ENCODE data around the gene DENND4B.

Gene DENND4B

GRCh38 chr1:153938996-153939395 is 7.5 kb downstream of the DENND4B start:
- DNase-seq (ENCODE audit: low spot score) (no peak), ATAC-seq (ENCODE audit: low read depth) (no peak)
- no peaks in the 10 kb centered on the region for H3K4me1 ChIP-seq (ENCODE audit: insufficient read depth, poor library complexity, severe bottlenecking)
- no peak for TF ChIP-seq CTCF (IDR thresholded peaks at IDR 0.05; ENCODE audit: poor library complexity, severe bottlenecking)
- H3K36me3 ChIP-seq (ENCODE audit: low read depth) = peaks cover 86% of the 10 kb centered on the region
- no peaks in the 10 kb centered on the region for H3K9me3 ChIP-seq (ENCODE audit: severe bottlenecking)
- no peaks in the 10 kb centered on the region for H3K27me3 ChIP-seq (ENCODE audit: insufficient read depth, poor library complexity, severe bottlenecking)
- no peak overlapping the region for H3K27ac ChIP-seq (ENCODE audit: poor library complexity, severe bottlenecking)
- H3K4me3 ChIP-seq (ENCODE audit: severe bottlenecking) = no peak overlapping the region

- no peaks in the 10 kb centered on the region for H3K27me3 ChIP-seq (ENCODE audit: insufficient read depth, poor library complexity, severe bottlenecking)
- no peak for DNase-seq (ENCODE audit: low spot score)
- H3K4me3 ChIP-seq (ENCODE audit: severe bottlenecking) = no peak overlapping the region
- H3K9me3 ChIP-seq (ENCODE audit: severe bottlenecking) = no peaks in the 10 kb centered on the region
- TF ChIP-seq CTCF (IDR thresholded peaks at IDR 0.05; ENCODE audit: poor library complexity, severe bottlenecking) = no peak
- H3K36me3 ChIP-seq (ENCODE audit: low read depth) = peaks cover 83% of the 10 kb centered on the region
- H3K4me1 ChIP-seq (ENCODE audit: insufficient read depth, poor library complexity, severe bottlenecking) = no peaks in the 10 kb centered on the region
- no peak for ATAC-seq (ENCODE audit: low read depth)
- H3K27ac ChIP-seq (ENCODE audit: poor library complexity, severe bottlenecking) = no peak overlapping the region
Observed at GRCh38 chr1:153937331-153937730, 9.2 kb downstream of the DENND4B start.

- no peak for ATAC-seq (ENCODE audit: low read depth)
- Histone ChIP-seq H3K36me3 (ENCODE audit: low read depth) (peaks cover 72% of the 10 kb centered on the region), H3K27ac (ENCODE audit: poor library complexity, severe bottlenecking) (no peak overlapping the region), H3K4me1 (ENCODE audit: insufficient read depth, poor library complexity, severe bottlenecking) (no peaks in the 10 kb centered on the region), H3K27me3 (ENCODE audit: insufficient read depth, poor library complexity, severe bottlenecking) (no peaks in the 10 kb centered on the region), H3K9me3 (ENCODE audit: severe bottlenecking) (no peaks in the 10 kb centered on the region), H3K4me3 (ENCODE audit: severe bottlenecking) (no peak overlapping the region)
- no peak for TF ChIP-seq CTCF (IDR thresholded peaks at IDR 0.05; ENCODE audit: poor library complexity, severe bottlenecking)
- DNase-seq (ENCODE audit: low spot score) = no peak
Observed at GRCh38 chr1:153936011-153936802, 10.3 kb downstream of the DENND4B start.

- Histone ChIP-seq H3K27me3 (ENCODE audit: insufficient read depth, poor library complexity, severe bottlenecking) (no peaks in the 10 kb centered on the region), H3K9me3 (ENCODE audit: severe bottlenecking) (no peaks in the 10 kb centered on the region), H3K4me3 (ENCODE audit: severe bottlenecking) (no peak overlapping the region), H3K27ac (ENCODE audit: poor library complexity, severe bottlenecking) (no peak overlapping the region), H3K36me3 (ENCODE audit: low read depth) (peaks cover 69% of the 10 kb centered on the region), H3K4me1 (ENCODE audit: insufficient read depth, poor library complexity, severe bottlenecking) (no peaks in the 10 kb centered on the region)
- DNase-seq (ENCODE audit: low spot score) = no peak
- ATAC-seq (ENCODE audit: low read depth) = no peak
- no peak for TF ChIP-seq CTCF (IDR thresholded peaks at IDR 0.05; ENCODE audit: poor library complexity, severe bottlenecking)
Observed at GRCh38 chr1:153934746-153935145, 11.8 kb downstream of the DENND4B start.

GRCh38 chr1:153933955-153934354 is 12.6 kb downstream of the DENND4B start:
- DNase-seq (ENCODE audit: low spot score) (no peak), ATAC-seq (ENCODE audit: low read depth) (no peak)
- no peaks in the 10 kb centered on the region for H3K9me3 ChIP-seq (ENCODE audit: severe bottlenecking)
- no peaks in the 10 kb centered on the region for H3K4me1 ChIP-seq (ENCODE audit: insufficient read depth, poor library complexity, severe bottlenecking)
- no peak overlapping the region for H3K27ac ChIP-seq (ENCODE audit: poor library complexity, severe bottlenecking)
- H3K36me3 ChIP-seq (ENCODE audit: low read depth) = peaks cover 67% of the 10 kb centered on the region
- H3K27me3 ChIP-seq (ENCODE audit: insufficient read depth, poor library complexity, severe bottlenecking) = no peaks in the 10 kb centered on the region
- H3K4me3 ChIP-seq (ENCODE audit: severe bottlenecking) = no peak overlapping the region
- TF ChIP-seq CTCF (IDR thresholded peaks at IDR 0.05; ENCODE audit: poor library complexity, severe bottlenecking) = no peak
